Measurements from ENCODE around the gene C9orf152.

DNA sequence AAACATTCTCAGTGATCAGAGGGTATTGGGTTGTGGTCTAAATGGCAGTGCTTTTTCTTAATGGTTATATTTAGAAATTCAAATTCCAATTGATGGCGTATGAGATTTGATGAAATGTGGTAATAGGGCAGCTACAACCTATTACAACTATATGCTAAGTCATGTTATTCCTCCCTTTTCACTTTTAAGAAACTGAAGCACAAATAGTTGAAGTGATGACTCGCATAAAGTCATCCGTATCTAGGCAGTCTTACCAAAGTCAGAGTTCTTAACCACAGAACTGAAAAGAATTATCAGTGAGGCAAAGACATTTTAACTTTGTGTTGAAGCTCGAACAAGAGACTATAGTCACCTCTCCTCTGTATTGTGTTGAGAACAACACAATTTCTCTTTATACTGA is 28.2 kb downstream of the C9orf152 start:
- TF ChIP-seq, protein P1, sequence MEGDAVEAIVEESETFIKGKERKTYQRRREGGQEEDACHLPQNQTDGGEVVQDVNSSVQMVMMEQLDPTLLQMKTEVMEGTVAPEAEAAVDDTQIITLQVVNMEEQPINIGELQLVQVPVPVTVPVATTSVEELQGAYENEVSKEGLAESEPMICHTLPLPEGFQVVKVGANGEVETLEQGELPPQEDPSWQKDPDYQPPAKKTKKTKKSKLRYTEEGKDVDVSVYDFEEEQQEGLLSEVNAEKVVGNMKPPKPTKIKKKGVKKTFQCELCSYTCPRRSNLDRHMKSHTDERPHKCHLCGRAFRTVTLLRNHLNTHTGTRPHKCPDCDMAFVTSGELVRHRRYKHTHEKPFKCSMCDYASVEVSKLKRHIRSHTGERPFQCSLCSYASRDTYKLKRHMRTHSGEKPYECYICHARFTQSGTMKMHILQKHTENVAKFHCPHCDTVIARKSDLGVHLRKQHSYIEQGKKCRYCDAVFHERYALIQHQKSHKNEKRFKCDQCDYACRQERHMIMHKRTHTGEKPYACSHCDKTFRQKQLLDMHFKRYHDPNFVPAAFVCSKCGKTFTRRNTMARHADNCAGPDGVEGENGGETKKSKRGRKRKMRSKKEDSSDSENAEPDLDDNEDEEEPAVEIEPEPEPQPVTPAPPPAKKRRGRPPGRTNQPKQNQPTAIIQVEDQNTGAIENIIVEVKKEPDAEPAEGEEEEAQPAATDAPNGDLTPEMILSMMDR (IDR thresholded peaks at IDR 0.05; ENCODE audit: borderline replicate concordance, extremely low read depth, low read length, poor library complexity, severe bottlenecking) = no peak
- TF ChIP-seq EZH2 (IDR thresholded peaks at IDR 0.05; ENCODE audit: borderline replicate concordance, low read depth, low read length, severe bottlenecking) = no peak

Measured in DND-41 (cell line).